Neural cell (in vitro differentiated cells): Measurements from ENCODE around the gene PLS1.

Experiments used
- EP300 ChIP-seq: fragments of 450-650 bp; conservative IDR thresholded peaks from 2 replicates; pipeline ENCODE4 v1.6.1; 2014; ENCODE audit warnings: antibody characterized with exemption, mild to moderate bottlenecking, moderate library complexity; ENCODE audit not compliant: poor library complexity, severe bottlenecking
- EZH2 ChIP-seq: fragments of 200-600, 300-800 bp; shearing (Covaris generic), sonication (generic); IDR thresholded peaks from 2 replicates; pipeline ENCODE4 v1.6.1; 2014; ENCODE audit warnings: antibody characterized with exemption, low read length, borderline replicate concordance, mild to moderate bottlenecking; ENCODE audit not compliant: insufficient read depth, poor library complexity, severe bottlenecking
- MXI1 ChIP-seq: fragments of 450-650 bp; conservative IDR thresholded peaks from 2 replicates; pipeline ENCODE4 v1.6.1; 2014; ENCODE audit warnings: antibody characterized with exemption, mild to moderate bottlenecking; ENCODE audit not compliant: poor library complexity, severe bottlenecking
- POLR2AphosphoS5 ChIP-seq: IDR thresholded peaks from 2 replicates; pipeline ENCODE4 v1.6.1; 2012
- RAD21 ChIP-seq: fragments of 450-650 bp; conservative IDR thresholded peaks from 2 replicates; pipeline ENCODE4 v1.6.1; 2014; ENCODE audit warnings: antibody characterized with exemption, mild to moderate bottlenecking, moderate library complexity
- SMC3 ChIP-seq: fragments of 450-650 bp; conservative IDR thresholded peaks from 2 replicates; pipeline ENCODE4 v1.6.1; 2014; ENCODE audit warnings: antibody characterized with exemption, mild to moderate bottlenecking, moderate library complexity; ENCODE audit not compliant: poor library complexity
- TAF1 ChIP-seq: IDR thresholded peaks from 2 replicates; pipeline ENCODE4 v1.6.1; 2012; ENCODE audit warnings: low read depth
- TF ChIP-seq, protein P1 (sequence below): fragments of 450-650 bp; IDR thresholded peaks from 2 replicates; pipeline ENCODE4 v1.5.1; 2014; ENCODE audit warnings: antibody characterized with exemption, mild to moderate bottlenecking, moderate library complexity; ENCODE audit not compliant: poor library complexity, severe bottlenecking
- TF ChIP-seq, protein P2 (sequence below): IDR thresholded peaks from 2 replicates; pipeline ENCODE4 v1.6.1; 2012; ENCODE audit warnings: borderline replicate concordance

DNA sequence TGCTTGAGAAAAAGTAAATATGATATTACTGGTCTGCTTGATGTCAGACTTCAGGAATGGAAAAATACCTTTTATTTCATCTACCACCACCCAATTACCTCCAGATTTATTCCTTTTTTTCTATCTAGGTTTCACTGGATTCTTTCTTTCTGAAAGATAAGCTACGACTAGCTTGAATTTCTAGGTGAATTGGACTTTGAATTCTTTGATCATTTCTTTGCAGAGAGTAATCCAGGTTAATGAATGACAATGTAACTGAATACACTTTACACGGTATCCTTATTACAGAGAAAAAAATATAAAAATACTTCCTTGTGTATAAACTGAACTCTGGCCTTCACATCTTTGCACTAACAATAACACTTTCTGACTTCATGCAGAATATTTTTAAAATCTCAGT is 68.1 kb downstream of the PLS1 start:
- TF ChIP-seq, protein P1, sequence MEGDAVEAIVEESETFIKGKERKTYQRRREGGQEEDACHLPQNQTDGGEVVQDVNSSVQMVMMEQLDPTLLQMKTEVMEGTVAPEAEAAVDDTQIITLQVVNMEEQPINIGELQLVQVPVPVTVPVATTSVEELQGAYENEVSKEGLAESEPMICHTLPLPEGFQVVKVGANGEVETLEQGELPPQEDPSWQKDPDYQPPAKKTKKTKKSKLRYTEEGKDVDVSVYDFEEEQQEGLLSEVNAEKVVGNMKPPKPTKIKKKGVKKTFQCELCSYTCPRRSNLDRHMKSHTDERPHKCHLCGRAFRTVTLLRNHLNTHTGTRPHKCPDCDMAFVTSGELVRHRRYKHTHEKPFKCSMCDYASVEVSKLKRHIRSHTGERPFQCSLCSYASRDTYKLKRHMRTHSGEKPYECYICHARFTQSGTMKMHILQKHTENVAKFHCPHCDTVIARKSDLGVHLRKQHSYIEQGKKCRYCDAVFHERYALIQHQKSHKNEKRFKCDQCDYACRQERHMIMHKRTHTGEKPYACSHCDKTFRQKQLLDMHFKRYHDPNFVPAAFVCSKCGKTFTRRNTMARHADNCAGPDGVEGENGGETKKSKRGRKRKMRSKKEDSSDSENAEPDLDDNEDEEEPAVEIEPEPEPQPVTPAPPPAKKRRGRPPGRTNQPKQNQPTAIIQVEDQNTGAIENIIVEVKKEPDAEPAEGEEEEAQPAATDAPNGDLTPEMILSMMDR = no peak
- TF ChIP-seq POLR2AphosphoS5 (no peak), RAD21 (no peak), EP300 (no peak), EZH2 (no peak), TAF1 (no peak), MXI1 (no peak), SMC3 (no peak)
- TF ChIP-seq, protein P2, sequence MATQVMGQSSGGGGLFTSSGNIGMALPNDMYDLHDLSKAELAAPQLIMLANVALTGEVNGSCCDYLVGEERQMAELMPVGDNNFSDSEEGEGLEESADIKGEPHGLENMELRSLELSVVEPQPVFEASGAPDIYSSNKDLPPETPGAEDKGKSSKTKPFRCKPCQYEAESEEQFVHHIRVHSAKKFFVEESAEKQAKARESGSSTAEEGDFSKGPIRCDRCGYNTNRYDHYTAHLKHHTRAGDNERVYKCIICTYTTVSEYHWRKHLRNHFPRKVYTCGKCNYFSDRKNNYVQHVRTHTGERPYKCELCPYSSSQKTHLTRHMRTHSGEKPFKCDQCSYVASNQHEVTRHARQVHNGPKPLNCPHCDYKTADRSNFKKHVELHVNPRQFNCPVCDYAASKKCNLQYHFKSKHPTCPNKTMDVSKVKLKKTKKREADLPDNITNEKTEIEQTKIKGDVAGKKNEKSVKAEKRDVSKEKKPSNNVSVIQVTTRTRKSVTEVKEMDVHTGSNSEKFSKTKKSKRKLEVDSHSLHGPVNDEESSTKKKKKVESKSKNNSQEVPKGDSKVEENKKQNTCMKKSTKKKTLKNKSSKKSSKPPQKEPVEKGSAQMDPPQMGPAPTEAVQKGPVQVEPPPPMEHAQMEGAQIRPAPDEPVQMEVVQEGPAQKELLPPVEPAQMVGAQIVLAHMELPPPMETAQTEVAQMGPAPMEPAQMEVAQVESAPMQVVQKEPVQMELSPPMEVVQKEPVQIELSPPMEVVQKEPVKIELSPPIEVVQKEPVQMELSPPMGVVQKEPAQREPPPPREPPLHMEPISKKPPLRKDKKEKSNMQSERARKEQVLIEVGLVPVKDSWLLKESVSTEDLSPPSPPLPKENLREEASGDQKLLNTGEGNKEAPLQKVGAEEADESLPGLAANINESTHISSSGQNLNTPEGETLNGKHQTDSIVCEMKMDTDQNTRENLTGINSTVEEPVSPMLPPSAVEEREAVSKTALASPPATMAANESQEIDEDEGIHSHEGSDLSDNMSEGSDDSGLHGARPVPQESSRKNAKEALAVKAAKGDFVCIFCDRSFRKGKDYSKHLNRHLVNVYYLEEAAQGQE = no peak
